Measurements from ENCODE around the gene ACTR5.

GRCh38 chr20:38804682-38805501 lies 56.6 kb downstream of the ACTR5 start:
- TF ChIP-seq SIN3A (IDR thresholded peaks at IDR 0.05; ENCODE audit: borderline replicate concordance, low read depth, low read length) (no peak), CTCF (IDR thresholded peaks at IDR 0.05) (no peak), TAF1 (IDR thresholded peaks at IDR 0.05; ENCODE audit: borderline replicate concordance, low read depth, low read length) (no peak), POLR2AphosphoS5 (IDR thresholded peaks at IDR 0.05; ENCODE audit: low read depth, low read length) (no peak), TCF12 (IDR thresholded peaks at IDR 0.05) (no peak)

All from SK-N-SH (cell line).